Central memory CD8-positive, alpha-beta T cell (primary cell): ENCODE data around the gene DHX58.

Experiments used
- ATAC-seq: fragments of 150-1000 bp; cut with Tn5 transposase; replicated peaks from 2 replicates; pipeline ENCODE4 v1.10.0; 2022; ENCODE audit warnings: mild to moderate bottlenecking, moderate FRiP score, moderate number of reproducible peaks; ENCODE audit not compliant: poor library complexity, severe bottlenecking; ENCODE audit errors: extremely low read depth
- DNase-seq, 2 donors: peaks; one replicate each; pipeline ENCODE4 v3.0.0; 2021; ENCODE audit warnings: low spot score in 2 of 2
- H3K27ac Mint-ChIP-seq: one replicate; pipeline ENCODE4 v1.8.0; 2022; ENCODE audit warnings: low read depth, mild to moderate bottlenecking, moderate library complexity, mixed read lengths
- H3K27me3 Mint-ChIP-seq: one replicate; pipeline ENCODE4 v1.8.0; 2022; ENCODE audit warnings: mixed read lengths
- H3K36me3 Mint-ChIP-seq: one replicate; pipeline ENCODE4 v1.8.0; 2022; ENCODE audit warnings: mild to moderate bottlenecking, moderate library complexity, mixed read lengths; ENCODE audit not compliant: insufficient read depth
- H3K4me1 Mint-ChIP-seq: one replicate; pipeline ENCODE4 v1.8.0; 2022; ENCODE audit warnings: mixed read lengths
- H3K4me3 Mint-ChIP-seq: one replicate; pipeline ENCODE4 v1.8.0; 2022; ENCODE audit warnings: mild to moderate bottlenecking, moderate library complexity, mixed read lengths
- H3K9me3 Mint-ChIP-seq: one replicate; pipeline ENCODE4 v1.8.0; 2022; ENCODE audit warnings: mixed read lengths

DHX58 gene

DNA sequence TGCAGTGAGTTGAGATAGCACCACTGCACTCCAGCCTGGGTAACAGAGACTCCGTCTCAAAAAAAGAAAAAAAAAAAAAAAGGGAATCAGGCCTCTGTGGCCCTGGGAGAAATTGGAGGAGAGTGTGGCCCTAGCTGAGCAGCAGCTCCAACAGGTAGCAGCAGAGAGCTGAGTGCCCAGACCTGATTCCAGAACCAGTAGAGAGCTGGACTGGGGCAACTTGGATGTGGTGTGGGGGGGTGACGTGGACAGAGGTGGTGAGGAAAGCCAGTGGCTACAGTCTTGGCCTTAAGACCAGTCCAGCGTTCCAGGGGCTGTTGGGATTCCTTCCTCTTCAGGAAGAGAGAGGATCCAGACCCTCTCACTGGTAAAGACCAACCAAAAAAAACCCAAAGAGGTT is 11.7 kb upstream of the DHX58 start:
- peak overlapping the region; percentile 51 for H3K27ac Mint-ChIP-seq
- DNase-seq (no peak), ATAC-seq (no peak)
- H3K36me3 Mint-ChIP-seq, result peaks cover 46% of the 10 kb centered on the region
- peaks cover 12% of the 10 kb centered on the region for H3K4me1 Mint-ChIP-seq
- no peaks in the 10 kb centered on the region for H3K27me3 Mint-ChIP-seq
- H3K4me3 Mint-ChIP-seq, result no peak overlapping the region
- no peaks in the 10 kb centered on the region for H3K9me3 Mint-ChIP-seq

GRCh38 chr17:42122371-42123303 is 10.1 kb upstream of the DHX58 start, which contains the start of gene HSPB9:
Gene HSPB9, plus strand, starts transcription at chr17:42122804. Its CDS starts 47 bp downstream, at chr17:42122851.
- peak within 1 kb of the TSS; percentile 73 for H3K27ac Mint-ChIP-seq
- no peak for DNase-seq
- peaks cover 20% of the 10 kb centered on the region for H3K4me1 Mint-ChIP-seq
- no peak for ATAC-seq
- H3K9me3 Mint-ChIP-seq, result no peaks in the 10 kb centered on the region
- H3K4me3 Mint-ChIP-seq, result peak within 1 kb of the TSS; percentile 74
- no peaks in the 10 kb centered on the region for H3K27me3 Mint-ChIP-seq
- H3K36me3 Mint-ChIP-seq, result peaks cover 34% of the 10 kb centered on the region

- ATAC-seq, result peak; percentile 82
- Mint-ChIP-seq H3K4me3 (peak within 1 kb of the TSS; percentile 74), H3K9me3 (no peaks in the 10 kb centered on the region), H3K4me1 (peaks cover 27% of the 10 kb centered on the region), H3K27ac (peak within 1 kb of the TSS; percentile 73), H3K36me3 (peaks cover 22% of the 10 kb centered on the region), H3K27me3 (no peaks in the 10 kb centered on the region)
- DNase-seq, result peak; percentile 53 to 61
These were observed 8.6 kb upstream of the DHX58 start, which contains the start of gene KAT2A for GRCh38 chr17:42120770-42121769. Gene KAT2A, minus strand, starts transcription at chr17:42121367. Its CDS starts 63 bp downstream, at chr17:42121304.

DNA sequence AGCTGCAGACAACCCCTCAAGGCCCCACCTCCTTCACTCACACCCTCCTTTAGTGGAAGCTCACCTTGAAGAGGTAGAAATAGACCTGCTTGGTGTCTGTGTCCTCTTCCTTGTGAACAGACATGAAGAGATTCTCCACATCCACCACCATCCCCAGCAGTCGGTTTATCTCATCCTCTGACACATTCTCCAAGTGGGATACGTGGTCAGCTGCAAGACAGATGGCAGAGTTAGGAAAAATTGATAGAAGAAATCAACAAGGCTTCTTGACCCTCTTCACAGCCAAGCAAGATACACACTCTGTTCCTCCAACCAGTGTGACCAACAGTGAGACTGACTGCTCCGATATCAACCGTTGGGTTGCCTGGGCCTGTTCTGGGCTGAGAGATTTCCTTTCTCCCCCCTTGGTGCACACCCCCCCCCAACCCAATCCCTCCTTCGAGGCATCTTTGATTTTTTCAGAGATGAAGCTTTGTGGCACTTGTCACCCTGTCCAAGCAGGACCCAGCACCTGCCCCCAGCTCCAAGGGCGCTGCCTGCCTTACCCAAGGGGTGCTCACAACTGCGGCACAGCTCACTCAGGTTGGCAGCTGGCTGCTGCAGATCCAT is 7.8 kb upstream of the DHX58 start:
- H3K9me3 Mint-ChIP-seq, result no peaks in the 10 kb centered on the region
- H3K4me3 Mint-ChIP-seq, result peak overlapping the region; percentile 74
- peaks cover 14% of the 10 kb centered on the region for H3K36me3 Mint-ChIP-seq
- DNase-seq, result no peak
- H3K27ac Mint-ChIP-seq, result no peak overlapping the region
- peaks cover 34% of the 10 kb centered on the region for H3K4me1 Mint-ChIP-seq
- ATAC-seq, result no peak
- no peaks in the 10 kb centered on the region for H3K27me3 Mint-ChIP-seq

DNA sequence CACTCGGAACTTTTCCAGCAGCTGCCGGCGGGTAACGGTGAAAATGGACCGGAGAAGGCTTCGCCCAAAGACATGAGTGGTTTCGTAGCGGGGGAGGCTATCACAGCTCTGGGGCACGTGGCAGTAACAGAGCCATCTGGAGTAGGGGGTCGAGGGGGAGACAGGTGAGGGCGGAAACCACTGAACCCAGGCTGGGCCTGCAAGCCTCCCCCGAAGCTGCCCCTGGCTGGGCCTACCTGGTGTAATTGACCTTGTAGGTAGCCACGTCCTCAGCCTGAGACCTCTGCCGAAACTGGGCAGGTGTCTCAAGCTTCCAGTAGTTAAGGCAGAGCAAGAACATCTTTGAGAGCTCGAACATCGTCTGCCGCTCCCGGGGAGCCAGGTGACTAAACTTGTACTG is 6.8 kb upstream of the DHX58 start:
- Mint-ChIP-seq H3K27me3 (no peaks in the 10 kb centered on the region), H3K4me1 (peaks cover 34% of the 10 kb centered on the region), H3K36me3 (peaks cover 10% of the 10 kb centered on the region), H3K9me3 (no peaks in the 10 kb centered on the region), H3K4me3 (no peak overlapping the region), H3K27ac (no peak overlapping the region)
- DNase-seq, result no peak
- ATAC-seq, result no peak

GRCh38 chr17:42118545-42118944 is 6.0 kb upstream of the DHX58 start:
- H3K27ac Mint-ChIP-seq, result no peak overlapping the region

DNA sequence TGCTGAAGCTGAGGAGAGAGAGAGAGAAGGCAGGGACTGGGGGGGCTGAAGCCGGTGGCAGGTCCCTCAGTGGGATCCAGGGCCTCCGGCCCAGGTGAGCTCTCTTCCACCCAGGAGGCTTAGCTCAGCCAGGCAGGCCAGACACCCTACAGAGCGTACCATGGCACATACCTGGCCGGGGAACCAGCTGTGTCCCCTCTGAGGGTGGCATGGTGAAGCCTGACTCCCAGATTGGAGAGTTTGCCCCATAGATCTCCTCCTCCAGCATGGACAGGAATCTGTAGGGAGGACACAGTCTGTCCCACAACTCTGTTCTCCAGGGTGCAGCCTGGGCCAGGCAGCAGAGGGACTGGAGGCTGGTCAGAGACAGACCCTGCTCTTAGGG is 5.6 kb upstream of the DHX58 start:
- Mint-ChIP-seq H3K36me3 (peaks cover 8% of the 10 kb centered on the region), H3K27me3 (no peaks in the 10 kb centered on the region), H3K9me3 (no peaks in the 10 kb centered on the region), H3K27ac (no peak overlapping the region), H3K4me1 (peaks cover 34% of the 10 kb centered on the region), H3K4me3 (peak overlapping the region; percentile 12)
- ATAC-seq, result no peak
- no peak for DNase-seq

More at GRCh38 chr17:42118545-42118944, 6.0 kb upstream of the DHX58 start:
- Mint-ChIP-seq H3K27me3 (no peaks in the 10 kb centered on the region), H3K4me1 (peaks cover 34% of the 10 kb centered on the region), H3K9me3 (no peaks in the 10 kb centered on the region), H3K36me3 (peaks cover 8% of the 10 kb centered on the region), H3K4me3 (peak overlapping the region; percentile 12)
- DNase-seq (no peak), ATAC-seq (no peak)

DNA sequence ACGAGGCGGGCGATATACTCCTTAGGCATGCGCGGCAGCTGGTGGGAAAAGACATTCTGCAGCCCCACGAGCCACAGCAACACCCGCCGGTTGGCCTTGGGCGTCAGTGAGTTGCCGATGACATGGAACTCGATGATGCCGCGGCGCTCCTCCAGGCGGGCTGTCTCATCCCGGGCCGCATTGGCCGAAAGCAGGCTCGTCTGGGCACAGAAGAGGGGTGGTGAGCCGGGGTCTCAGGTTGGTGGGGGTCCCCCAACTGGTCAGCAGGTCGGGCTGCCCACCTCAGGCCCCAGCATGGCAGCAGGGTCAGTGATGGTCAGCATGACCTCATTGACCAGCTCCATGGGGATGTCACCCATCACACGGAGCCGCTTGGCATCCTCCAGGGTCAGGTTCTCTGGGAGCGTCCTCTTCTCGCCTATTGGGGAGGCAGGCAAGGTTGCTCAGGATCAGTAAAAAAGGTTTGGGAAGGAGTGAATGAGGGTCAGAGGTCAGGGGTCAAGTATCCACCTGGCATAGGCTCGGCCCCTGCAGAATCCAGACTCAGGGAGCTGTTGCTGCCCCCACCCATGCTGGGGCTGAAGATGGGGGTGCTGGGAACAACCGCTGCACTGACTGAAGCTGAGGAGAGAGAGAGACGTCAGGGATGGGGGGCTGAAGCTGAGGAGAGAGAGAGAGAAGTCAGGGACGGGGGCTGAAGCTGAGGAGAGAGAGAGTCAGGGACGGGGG is 5.0 kb upstream of the DHX58 start:
- Mint-ChIP-seq H3K36me3 (peaks cover 10% of the 10 kb centered on the region), H3K9me3 (no peaks in the 10 kb centered on the region), H3K4me1 (peaks cover 37% of the 10 kb centered on the region), H3K4me3 (no peak overlapping the region), H3K27me3 (no peaks in the 10 kb centered on the region), H3K27ac (no peak overlapping the region)
- no peak for ATAC-seq
- DNase-seq, result no peak

DNA sequence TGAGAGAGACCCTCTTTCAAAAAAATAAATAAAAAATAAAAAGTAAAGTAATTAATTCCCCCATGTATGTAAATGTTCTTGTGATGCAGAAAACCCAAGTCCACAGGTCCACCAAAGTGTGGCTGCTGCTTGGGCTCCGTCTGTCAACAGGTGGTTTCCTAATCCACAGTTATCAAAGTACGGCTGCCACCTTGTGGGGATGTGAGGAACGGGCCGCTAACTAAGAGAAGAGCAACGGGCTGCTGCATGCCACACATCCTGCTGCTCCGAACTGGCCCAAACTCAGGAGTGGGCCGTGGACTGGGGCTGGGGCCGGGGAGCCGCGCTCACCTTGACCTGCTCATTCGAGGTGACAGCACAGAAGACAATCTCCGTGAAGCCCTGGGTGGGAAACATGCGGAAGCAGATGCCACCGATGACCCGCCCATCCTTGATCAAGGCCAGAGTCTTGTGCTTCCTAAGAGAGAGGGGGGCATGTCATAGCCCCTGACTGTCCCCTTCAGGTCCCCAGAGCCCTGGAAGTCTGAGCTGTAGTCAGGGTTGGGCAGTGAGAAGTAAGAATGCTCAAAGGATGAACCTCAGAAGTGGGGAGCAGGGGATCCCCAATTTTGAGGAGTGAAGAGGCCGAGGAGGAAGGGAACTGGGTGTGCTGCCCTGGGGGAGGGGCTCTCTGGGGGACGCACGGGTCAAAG is 4.3 kb upstream of the DHX58 start:
- Mint-ChIP-seq H3K9me3 (no peaks in the 10 kb centered on the region), H3K4me1 (peaks cover 42% of the 10 kb centered on the region), H3K27me3 (no peaks in the 10 kb centered on the region), H3K27ac (no peak overlapping the region), H3K36me3 (peaks cover 10% of the 10 kb centered on the region), H3K4me3 (no peak overlapping the region)
- peak; percentile 22 for ATAC-seq
- peak; percentile 77 to 83 for DNase-seq

DNA sequence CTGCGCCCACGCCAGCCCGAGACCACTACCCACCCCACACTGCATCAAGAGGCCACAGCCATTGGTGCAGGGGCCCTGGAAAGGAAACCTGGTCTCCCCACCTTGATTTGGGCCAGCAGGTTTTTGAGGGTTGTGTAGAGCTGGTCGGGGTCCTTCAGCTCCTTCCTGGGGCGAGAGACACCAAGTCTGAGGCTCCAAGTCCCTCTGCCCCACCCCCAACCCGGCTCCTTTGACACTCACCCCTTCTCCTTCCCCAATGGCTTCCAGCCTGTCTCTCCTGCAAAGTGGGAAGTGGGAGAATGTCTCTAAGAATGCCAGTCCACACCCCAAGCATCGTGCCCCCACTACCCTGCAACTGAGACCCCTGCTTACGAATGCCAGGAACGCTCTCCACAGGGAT is 1.6 kb upstream of the DHX58 start:
- DNase-seq (no peak), ATAC-seq (no peak)
- Mint-ChIP-seq H3K4me1 (peaks cover 46% of the 10 kb centered on the region), H3K27ac (peak overlapping the region; percentile 11), H3K4me3 (no peak overlapping the region), H3K27me3 (no peaks in the 10 kb centered on the region), H3K9me3 (no peaks in the 10 kb centered on the region), H3K36me3 (peaks cover 18% of the 10 kb centered on the region)

- Mint-ChIP-seq H3K27ac (peak overlapping the region; percentile 97), H3K4me3 (no peak overlapping the region), H3K4me1 (peaks cover 46% of the 10 kb centered on the region), H3K36me3 (peaks cover 22% of the 10 kb centered on the region), H3K9me3 (no peaks in the 10 kb centered on the region), H3K27me3 (no peaks in the 10 kb centered on the region)
- ATAC-seq (no peak), DNase-seq (no peak)
These were observed 967 bp upstream of the DHX58 start for GRCh38 chr17:42113293-42114069.
